Erythroblast (primary cell): ENCODE measurements around the gene AGAP1.

Experiments used
- GATA1 ChIP-seq: IDR thresholded peaks from 2 replicates; pipeline ENCODE4 v1.6.1; 2011; ENCODE audit warnings: low read depth, mild to moderate bottlenecking, control low read depth, low read length, moderate library complexity
- POLR2A ChIP-seq: IDR thresholded peaks from 2 replicates; pipeline ENCODE4 v1.6.1; 2011; ENCODE audit warnings: mild to moderate bottlenecking, low read length

DNA sequence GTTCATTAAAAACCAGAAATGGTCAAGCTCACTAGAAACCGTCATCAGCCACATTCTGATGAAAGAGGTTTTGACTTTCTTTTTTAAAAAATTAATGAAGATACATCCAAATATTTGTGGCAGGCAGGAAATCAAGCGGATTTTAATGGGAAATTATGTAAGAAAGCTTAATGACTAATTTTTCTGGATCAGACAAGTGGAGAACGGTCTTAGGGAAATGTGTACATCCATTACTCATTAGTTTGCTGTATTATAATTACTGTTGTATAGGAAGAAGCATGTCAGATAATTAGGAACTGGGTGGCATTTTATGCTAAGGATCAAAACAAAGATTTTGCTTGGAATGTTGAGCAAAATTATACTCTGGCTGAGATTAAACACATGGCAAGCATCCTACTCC, 39.4 kb downstream of the AGAP1 start:
- TF ChIP-seq POLR2A (no peak), GATA1 (no peak)
